Measurements from ENCODE around the gene LCP2.

The LCP2 gene

DNA sequence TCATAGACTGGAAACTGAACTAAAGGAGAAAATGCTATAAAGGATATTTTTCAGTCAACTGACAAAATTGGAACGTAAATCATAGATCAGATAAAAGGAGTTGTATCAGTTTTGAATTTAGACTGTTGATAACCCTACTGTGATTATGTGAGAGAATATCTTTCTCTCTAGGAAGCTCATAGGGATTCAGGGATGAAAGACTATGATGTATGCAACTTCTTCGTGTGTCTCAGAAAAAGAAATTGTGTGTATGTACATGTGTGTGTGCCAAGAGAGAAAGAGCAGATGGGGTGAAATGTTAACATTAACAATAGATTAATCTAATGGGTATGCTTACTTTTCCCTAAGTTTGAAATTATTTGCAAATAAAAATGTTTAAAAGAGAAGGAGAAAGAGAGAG, 95.5 kb downstream of the LCP2 start (continued):
- TF ChIP-seq ZNF776 (tag by site-specific recombination; IDR thresholded peaks at IDR 0.05; ENCODE audit: borderline replicate concordance) = no peak
- TF ChIP-seq, protein P1, sequence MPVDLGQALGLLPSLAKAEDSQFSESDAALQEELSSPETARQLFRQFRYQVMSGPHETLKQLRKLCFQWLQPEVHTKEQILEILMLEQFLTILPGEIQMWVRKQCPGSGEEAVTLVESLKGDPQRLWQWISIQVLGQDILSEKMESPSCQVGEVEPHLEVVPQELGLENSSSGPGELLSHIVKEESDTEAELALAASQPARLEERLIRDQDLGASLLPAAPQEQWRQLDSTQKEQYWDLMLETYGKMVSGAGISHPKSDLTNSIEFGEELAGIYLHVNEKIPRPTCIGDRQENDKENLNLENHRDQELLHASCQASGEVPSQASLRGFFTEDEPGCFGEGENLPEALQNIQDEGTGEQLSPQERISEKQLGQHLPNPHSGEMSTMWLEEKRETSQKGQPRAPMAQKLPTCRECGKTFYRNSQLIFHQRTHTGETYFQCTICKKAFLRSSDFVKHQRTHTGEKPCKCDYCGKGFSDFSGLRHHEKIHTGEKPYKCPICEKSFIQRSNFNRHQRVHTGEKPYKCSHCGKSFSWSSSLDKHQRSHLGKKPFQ (tag by site-specific recombination; IDR thresholded peaks at IDR 0.05) = no peak

- Histone ChIP-seq H3K4me3 (ENCODE audit: low read depth, low read length) (no peak overlapping the region), H3K27ac (ENCODE audit: extremely low read depth, low read depth, low read length) (no peak overlapping the region), H3K36me3 (ENCODE audit: control insufficient read depth in 2 of 2, insufficient read depth in 1 of 2, low read length in 2 of 2) (no peaks in the 10 kb centered on the region), H3K4me1 (ENCODE audit: control insufficient read depth, insufficient read depth, low read length) (no peaks in the 10 kb centered on the region), H3K9me3 (ENCODE audit: control insufficient read depth, insufficient read depth, low read depth, low read length) (no peaks in the 10 kb centered on the region)
- POLR2A ChIA-PET = no interaction called here
- TF ChIP-seq ZNF529 (tag by site-specific recombination; IDR thresholded peaks at IDR 0.05; ENCODE audit: insufficient replicate concordance) = no peak
- TF ChIP-seq, protein P2, sequence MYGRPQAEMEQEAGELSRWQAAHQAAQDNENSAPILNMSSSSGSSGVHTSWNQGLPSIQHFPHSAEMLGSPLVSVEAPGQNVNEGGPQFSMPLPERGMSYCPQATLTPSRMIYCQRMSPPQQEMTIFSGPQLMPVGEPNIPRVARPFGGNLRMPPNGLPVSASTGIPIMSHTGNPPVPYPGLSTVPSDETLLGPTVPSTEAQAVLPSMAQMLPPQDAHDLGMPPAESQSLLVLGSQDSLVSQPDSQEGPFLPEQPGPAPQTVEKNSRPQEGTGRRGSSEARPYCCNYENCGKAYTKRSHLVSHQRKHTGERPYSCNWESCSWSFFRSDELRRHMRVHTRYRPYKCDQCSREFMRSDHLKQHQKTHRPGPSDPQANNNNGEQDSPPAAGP (tag by site-specific recombination; IDR thresholded peaks at IDR 0.05) = no peak
- no peak for TF ChIP-seq KLF9 (tag by site-specific recombination; IDR thresholded peaks at IDR 0.05; ENCODE audit: low read depth)
- TF ChIP-seq ZNF175 (tag by site-specific recombination; IDR thresholded peaks at IDR 0.05) = no peak
- TF ChIP-seq ZNF585B (tag by site-specific recombination; IDR thresholded peaks at IDR 0.05) = no peak
- CTCF ChIA-PET = interaction anchor here (1.3 to 1.8 kb wide), 3 partner anchors 15 to 130 kb away, joined by 4 to 10 read pairs (median 5); no protein-coding TSS in a partner anchor
Observed at GRCh38 chr5:170201311-170201710, 96.3 kb downstream of the LCP2 start.

- CTCF ChIA-PET = interaction anchor here (1.3 to 1.8 kb wide), 2 partner anchors 15 to 130 kb away, joined by 5 to 10 read pairs; no protein-coding TSS in a partner anchor
- H3K9me3 ChIP-seq (ENCODE audit: control insufficient read depth, insufficient read depth, low read depth, low read length) = no peaks in the 10 kb centered on the region
- POLR2A ChIA-PET = no interaction called here
- H3K27ac ChIP-seq (ENCODE audit: extremely low read depth, low read depth, low read length) = no peak overlapping the region
- H3K4me1 ChIP-seq (ENCODE audit: control insufficient read depth, insufficient read depth, low read length) = no peaks in the 10 kb centered on the region
- no peak overlapping the region for H3K4me3 ChIP-seq (ENCODE audit: low read depth, low read length)
- H3K36me3 ChIP-seq (ENCODE audit: control insufficient read depth in 2 of 2, insufficient read depth in 1 of 2, low read length in 2 of 2) = no peaks in the 10 kb centered on the region
- TF ChIP-seq ZNF239 (tag by site-specific recombination; IDR thresholded peaks at IDR 0.05) (no peak), GLIS2 (tag by site-specific recombination; IDR thresholded peaks at IDR 0.05) (no peak), ZNF600 (tag by site-specific recombination; IDR thresholded peaks at IDR 0.05) (no peak), PRDM4 (tag by site-specific recombination; IDR thresholded peaks at IDR 0.05) (no peak), ZBTB21 (tag by site-specific recombination; IDR thresholded peaks at IDR 0.05) (no peak), ZNF747 (tag by site-specific recombination; IDR thresholded peaks at IDR 0.05) (no peak), WT1 (tag by site-specific recombination; IDR thresholded peaks at IDR 0.05) (no peak), KLF16 (tag by site-specific recombination; IDR thresholded peaks at IDR 0.05) (no peak)
- TF ChIP-seq, protein P3, sequence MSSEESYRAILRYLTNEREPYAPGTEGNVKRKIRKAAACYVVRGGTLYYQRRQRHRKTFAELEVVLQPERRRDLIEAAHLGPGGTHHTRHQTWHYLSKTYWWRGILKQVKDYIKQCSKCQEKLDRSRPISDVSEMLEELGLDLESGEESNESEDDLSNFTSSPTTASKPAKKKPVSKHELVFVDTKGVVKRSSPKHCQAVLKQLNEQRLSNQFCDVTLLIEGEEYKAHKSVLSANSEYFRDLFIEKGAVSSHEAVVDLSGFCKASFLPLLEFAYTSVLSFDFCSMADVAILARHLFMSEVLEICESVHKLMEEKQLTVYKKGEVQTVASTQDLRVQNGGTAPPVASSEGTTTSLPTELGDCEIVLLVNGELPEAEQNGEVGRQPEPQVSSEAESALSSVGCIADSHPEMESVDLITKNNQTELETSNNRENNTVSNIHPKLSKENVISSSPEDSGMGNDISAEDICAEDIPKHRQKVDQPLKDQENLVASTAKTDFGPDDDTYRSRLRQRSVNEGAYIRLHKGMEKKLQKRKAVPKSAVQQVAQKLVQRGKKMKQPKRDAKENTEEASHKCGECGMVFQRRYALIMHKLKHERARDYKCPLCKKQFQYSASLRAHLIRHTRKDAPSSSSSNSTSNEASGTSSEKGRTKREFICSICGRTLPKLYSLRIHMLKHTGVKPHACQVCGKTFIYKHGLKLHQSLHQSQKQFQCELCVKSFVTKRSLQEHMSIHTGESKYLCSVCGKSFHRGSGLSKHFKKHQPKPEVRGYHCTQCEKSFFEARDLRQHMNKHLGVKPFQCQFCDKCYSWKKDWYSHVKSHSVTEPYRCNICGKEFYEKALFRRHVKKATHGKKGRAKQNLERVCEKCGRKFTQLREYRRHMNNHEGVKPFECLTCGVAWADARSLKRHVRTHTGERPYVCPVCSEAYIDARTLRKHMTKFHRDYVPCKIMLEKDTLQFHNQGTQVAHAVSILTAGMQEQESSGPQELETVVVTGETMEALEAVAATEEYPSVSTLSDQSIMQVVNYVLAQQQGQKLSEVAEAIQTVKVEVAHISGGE (tag by site-specific recombination; conservative IDR thresholded peaks at IDR 0.05; ENCODE audit: low read depth) = no peak
- TF ChIP-seq, protein P4, sequence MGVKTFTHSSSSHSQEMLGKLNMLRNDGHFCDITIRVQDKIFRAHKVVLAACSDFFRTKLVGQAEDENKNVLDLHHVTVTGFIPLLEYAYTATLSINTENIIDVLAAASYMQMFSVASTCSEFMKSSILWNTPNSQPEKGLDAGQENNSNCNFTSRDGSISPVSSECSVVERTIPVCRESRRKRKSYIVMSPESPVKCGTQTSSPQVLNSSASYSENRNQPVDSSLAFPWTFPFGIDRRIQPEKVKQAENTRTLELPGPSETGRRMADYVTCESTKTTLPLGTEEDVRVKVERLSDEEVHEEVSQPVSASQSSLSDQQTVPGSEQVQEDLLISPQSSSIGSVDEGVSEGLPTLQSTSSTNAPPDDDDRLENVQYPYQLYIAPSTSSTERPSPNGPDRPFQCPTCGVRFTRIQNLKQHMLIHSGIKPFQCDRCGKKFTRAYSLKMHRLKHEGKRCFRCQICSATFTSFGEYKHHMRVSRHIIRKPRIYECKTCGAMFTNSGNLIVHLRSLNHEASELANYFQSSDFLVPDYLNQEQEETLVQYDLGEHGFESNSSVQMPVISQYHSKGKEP (tag by site-specific recombination; IDR thresholded peaks at IDR 0.05) = no peak
- TF ChIP-seq, protein P5, sequence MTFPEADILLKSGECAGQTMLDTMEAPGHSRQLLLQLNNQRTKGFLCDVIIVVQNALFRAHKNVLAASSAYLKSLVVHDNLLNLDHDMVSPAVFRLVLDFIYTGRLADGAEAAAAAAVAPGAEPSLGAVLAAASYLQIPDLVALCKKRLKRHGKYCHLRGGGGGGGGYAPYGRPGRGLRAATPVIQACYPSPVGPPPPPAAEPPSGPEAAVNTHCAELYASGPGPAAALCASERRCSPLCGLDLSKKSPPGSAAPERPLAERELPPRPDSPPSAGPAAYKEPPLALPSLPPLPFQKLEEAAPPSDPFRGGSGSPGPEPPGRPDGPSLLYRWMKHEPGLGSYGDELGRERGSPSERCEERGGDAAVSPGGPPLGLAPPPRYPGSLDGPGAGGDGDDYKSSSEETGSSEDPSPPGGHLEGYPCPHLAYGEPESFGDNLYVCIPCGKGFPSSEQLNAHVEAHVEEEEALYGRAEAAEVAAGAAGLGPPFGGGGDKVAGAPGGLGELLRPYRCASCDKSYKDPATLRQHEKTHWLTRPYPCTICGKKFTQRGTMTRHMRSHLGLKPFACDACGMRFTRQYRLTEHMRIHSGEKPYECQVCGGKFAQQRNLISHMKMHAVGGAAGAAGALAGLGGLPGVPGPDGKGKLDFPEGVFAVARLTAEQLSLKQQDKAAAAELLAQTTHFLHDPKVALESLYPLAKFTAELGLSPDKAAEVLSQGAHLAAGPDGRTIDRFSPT (tag by site-specific recombination; IDR thresholded peaks at IDR 0.05) = no peak
Observed at GRCh38 chr5:170200876-170201275, 96.7 kb downstream of the LCP2 start.
